ENCODE data around the gene SYT11.

DNA sequence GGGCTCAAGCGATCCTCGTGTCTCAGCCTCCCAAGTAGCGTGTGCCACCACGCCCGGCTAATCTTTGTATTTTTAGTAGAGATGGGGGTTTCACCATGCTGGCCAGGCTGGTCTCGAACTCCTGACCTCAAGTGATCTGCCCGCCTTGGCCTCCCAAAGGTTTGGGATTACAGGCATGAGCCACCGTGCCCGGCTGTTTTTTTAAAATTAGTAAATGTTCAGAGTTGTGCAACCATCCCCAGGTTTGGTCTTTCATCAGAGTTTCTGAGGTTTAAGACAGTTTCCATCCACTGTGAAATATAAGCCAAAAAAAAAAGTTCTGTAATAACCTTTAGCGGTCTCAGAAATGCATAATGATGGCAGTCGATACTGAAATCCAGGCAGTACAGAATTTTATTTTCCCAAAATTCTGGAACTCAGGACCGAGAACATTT is 550 bp upstream of the SYT11 start:
- TF ChIP-seq GATA3 (IDR thresholded peaks at IDR 0.05; ENCODE audit: low read depth, low read length) = no peak
- no peak for TF ChIP-seq GATA2 (IDR thresholded peaks at IDR 0.05; ENCODE audit: low read depth, low read length)

Measured in SH-SY5Y (cell line).